ENCODE measurements around the gene FARS2.
A peak's percentile ranks its signal among the peaks of the same experiment; 100 is the strongest.
"Not testable (repeated sequence)": the region's sequence is repeated elsewhere in the genome, so short reads cannot be mapped to it uniquely, and the experiment has no call there.

The FARS2 gene

DNA sequence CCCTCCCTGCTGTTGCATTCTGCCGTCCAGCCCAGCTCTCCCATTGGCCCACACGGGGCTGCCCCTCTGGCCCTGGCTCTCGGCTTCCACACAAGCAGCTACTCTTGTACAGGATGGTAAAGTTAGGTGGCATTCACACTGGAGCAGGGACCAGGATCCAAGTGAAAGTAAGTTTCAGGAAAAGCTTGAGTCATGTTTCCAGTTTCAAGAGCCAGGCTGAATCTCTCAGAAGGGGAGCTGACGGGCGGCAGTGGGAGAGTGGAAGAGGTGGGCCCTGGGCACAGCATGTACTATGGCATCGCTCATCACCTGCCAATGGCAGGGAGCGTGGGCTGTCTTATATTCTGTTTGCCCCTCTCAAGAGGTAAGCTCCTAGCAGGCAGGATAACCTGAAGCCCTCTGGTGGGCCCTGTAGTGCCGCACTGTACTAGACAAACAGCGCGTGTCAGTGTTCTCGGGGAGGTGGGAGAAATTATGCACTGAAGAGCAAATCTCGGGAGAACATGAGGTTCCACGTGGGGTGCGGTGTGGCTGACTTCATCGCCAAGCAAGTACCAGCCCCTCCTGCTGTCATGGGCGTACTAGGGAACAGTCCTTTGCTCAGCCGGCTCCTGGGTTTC is 503.9 kb downstream of the FARS2 start:
- DNase-seq (ENCODE audit: insufficient read length, low spot score): no peak
- FAIRE-seq: no peak

DNA sequence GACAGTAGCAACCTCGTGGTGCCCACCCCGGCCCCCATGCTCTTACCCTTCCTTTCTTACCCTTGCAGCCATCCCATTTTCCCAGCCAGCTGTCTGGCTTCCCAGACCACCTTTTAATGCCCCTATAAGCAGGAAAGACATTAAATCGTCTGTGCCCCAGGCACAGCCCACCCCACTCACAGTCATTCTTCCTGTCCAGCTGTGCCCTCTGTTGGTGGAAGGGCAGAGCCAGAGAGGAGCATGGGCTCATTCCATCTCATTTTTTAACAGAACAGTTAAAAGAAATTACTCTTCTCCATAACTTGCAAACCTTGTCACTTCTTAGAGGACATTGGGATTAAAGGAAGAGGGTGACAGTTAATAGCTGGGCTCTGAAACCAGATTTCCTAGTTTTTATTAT is 504.9 kb downstream of the FARS2 start:
- no peak for FAIRE-seq
- no peak for DNase-seq (ENCODE audit: insufficient read length, low spot score)

DNA sequence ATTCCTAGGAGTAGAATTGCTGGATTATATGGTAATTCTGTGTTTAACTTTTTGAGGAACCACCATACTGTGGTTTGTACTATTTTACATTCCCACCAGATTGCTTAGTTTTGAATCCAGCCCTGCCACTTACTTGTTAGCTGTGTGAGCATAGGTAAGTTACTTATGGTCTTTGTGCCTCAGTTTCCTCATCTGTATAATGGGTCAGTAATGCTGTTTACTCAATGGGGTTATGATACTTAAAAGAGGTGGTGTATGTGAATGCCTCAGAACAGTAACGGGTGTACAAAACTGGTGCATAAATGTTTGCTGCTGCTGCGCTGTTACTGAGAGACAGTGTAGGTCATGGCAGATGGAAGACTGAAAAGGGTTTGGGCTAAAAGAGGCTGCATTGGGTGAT is 506.2 kb downstream of the FARS2 start:
- no peak for FAIRE-seq
- no peak for DNase-seq (ENCODE audit: insufficient read length, low spot score)

DNA sequence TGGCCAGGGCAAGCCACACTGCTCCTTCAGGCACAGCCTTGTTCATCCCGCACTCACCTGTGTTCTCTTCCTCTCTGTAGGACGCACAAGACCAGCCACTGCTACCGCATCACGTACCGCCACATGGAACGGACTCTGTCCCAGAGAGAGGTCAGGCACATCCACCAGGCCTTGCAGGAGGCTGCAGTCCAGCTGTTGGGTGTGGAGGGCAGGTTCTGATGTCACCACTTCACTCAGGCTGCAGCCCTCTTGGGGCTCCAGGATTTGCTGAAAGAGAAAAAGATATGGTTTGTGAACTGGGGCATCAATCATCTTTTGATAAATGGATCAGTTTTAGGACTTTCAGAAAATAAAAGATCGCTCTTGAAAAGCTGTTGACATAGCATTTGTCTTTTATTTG is 509.9 kb downstream of the FARS2 start:
- no peak for DNase-seq (ENCODE audit: insufficient read length, low spot score)
- no peak for FAIRE-seq

DNA sequence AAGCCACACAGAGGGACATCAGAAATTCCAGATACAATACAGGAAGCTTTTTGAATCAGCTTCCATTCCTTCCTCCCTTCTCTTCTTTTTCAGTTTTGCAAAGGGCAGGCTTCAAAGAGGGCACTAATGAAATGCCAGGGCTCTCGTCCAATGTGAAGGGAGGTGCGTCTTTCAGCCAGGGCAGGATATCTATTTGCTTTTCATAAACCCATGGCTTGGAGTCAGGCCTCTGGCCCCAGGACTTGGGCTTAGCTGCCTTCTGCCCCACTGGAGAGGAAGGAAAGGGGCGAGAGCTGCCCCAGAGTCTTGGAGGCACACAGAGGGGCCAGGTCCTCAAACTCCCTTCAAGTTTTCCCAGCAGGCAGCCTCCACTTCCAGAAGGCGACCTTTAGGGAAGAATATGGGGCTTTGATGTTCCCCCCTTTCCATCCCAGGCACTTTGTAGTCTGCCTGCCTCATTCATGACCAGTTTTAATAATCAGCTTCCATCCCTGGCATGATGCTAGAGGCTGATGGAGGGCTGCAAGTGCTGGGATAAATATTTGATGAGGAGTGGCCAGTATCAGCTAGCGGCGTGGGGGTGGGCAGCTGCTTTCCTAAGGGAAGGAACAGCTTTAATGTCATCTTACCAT is 510.6 kb downstream of the FARS2 start:
- DNase-seq (ENCODE audit: insufficient read length, low spot score) (no peak), FAIRE-seq (no peak)

DNA sequence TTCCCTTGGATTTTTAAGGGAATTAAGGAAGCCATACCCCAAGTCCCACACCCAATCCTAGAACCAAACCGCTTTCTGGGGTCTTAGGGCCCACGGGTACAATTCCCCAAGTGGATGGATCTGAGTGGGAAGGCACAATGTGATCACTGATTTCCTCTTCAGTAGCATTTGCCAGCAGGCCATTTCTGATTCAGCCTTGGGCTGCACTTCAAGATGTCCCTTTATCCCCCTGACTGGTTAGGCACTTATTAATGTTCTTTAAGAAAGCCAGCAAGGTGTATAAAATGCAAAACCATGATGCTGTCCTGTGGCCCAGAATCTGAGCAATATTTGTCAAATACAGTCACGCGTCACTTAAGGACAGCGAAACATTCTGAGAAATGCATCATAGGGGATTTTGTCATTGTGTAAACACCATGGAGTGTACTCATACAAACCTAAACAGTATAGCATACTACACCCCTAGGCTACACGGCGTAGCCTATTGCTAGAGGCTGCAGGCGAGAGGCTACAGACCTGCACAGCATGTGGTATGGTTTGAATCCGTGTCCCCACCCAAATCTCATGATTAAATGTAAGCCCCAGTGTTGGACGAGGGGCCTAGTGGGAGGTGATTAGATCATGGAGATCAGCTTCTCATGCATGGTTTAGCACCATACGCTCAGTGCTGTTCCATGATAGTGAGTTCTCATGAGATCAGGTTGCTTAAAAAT is 511.3 kb downstream of the FARS2 start:
- no peak for DNase-seq (ENCODE audit: insufficient read length, low spot score)
- no peak for FAIRE-seq

DNA sequence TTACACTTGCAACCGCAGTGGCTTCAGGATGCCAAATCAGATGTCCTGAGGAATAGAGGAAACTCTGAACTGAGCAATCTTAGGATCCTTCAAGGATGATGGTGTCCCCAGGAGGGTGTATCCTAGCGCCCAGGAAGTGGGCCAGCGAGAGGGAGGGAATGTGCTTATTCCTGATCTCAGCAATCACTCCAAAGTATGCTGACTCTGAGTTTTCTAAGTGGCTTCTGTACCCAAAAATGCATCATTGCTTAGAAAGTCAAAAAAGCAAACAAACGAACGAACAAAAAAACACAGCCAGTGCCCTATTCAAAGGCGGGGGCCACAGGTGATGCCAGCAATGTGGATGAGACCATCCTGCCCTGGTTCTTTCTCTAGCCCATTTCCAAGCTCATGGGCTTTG is 514.8 kb downstream of the FARS2 start:
- FAIRE-seq (no peak), DNase-seq (ENCODE audit: insufficient read length, low spot score) (no peak)

DNA sequence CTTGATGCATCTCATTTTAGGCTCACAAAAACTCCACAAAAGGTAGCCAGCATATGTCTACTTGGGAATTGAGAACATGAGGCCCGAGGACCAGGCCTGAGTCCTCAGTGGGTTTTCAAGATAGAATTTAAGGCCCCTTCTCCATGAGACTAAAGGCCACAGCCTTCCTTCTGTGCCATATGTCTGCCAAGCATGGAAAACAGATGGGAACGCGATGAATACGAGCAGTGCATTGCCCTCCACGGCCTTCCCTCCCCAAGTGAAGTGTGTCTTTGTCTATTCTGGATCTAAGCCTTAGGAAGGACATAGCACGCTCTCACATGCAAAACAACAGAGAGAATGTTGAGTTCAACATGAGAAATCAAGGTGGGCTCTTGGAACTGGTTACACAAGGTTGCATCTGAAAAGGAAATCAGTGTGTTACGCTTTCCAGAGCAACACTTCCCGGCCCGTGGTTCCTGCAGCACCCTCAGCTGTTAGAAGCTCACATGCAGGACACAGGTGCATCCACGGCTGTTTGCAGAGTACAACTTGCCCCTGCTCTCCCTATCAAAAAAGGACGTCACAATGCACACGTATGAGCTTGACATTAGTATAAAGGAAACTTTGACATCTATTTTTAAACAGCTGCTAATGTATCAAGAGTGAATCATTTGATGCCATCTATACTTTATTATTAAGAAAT is 515.5 kb downstream of the FARS2 start:
- FAIRE-seq: no peak
- no peak for DNase-seq (ENCODE audit: insufficient read length, low spot score)

DNA sequence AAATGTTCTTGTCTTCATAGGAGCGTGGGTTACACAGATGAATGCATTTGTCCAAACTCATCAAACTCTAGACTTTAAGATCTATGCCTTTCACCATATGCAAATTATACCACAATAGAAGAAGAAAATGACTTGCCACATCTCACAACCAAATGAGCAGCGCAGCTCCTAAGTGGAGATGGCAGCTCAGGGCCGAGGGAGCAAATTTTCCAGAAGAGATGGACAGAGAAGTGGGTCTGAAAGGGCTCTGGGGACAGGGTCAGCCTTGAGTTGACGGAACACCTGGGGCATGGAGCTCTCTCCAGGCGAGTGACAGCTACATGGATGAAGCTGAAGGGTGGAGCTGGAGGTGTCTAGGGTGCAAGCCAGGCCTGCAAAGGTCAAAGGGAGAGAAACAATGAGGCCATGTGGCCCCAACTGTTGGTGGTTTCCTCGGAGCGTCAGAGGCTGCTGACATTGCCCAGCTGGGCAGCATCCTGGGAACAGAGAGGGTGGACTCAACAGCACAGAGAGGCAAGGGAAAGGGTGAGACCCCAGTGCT is 517.1 kb downstream of the FARS2 start:
- peak; percentile 25 for DNase-seq (ENCODE audit: insufficient read length, low spot score)
- peak; percentile 86 for FAIRE-seq

DNA sequence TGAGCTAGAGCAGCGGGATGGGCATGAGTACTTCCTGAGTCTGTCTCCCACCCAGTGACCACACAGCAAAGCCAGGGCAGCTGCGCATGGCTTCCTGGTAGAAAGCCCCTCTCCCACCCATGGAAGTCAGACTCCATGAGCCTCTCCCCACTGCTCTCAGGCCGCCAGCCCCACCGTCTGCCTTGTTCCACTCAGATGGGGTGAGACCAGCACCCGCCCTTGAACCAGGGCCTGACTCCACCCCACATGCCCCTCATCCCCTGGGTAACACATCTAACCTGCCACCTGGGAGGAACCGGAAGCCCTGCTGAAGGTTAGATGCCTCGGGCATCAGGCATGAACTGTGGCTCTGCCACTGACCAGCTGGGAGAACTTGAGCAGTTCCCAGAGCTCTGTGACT is 517.6 kb downstream of the FARS2 start:
- no peak for FAIRE-seq

DNA sequence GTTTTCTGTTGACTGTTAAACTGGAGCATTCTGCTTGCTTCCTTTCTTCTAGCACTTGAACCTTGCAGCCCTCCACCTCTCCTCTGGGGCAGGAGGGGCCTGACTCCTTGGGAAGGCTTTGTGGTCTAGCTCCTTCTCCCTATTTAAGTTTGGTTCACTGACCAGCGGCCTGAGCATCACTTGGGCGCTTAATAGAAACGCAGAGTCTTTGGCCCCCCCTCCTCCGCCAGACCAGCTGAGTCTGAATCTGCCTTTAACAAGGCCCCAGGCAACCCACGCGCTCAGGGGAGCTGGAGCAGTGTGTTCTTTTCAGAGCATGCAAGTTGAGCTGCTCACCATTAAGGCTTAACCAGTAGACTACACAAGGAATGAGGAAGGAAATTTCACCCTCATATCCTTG is 519.7 kb downstream of the FARS2 start:
- FAIRE-seq: no peak
- DNase-seq (ENCODE audit: insufficient read length, low spot score): no peak

More for the DNA sequence above, 517.6 kb downstream of the FARS2 start:
- DNase-seq (ENCODE audit: insufficient read length, low spot score): no peak

DNA sequence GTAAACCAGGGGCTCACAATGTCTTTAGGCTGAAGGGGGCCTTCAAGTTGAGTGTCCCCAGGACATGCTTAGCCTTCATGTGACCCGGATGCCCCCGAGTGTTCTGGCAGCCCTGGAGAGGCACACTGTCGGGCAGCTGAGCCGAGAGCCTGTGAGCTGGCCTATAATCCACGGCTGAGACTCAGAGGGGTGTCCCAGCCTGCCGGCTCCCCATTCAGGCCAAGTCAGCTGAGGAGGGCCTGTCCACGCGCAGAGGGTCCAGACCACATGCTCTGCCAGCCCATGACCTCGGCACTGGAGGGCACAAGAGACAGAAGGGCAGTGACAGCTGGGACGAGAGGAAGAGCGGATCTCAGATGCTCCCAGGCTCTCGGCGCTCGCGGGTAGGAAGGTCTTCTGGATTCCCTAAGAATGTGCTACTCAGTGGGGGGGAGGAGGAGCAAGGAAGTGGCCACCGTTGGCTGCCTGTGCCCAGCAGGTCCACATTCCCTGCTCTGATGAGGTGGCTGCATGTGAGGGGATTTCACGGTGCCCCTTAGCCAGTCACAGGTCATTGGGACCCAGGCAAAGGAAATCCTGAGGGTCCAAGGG is 520.7 kb downstream of the FARS2 start:
- no peak for FAIRE-seq
- no peak for DNase-seq (ENCODE audit: insufficient read length, low spot score)

DNA sequence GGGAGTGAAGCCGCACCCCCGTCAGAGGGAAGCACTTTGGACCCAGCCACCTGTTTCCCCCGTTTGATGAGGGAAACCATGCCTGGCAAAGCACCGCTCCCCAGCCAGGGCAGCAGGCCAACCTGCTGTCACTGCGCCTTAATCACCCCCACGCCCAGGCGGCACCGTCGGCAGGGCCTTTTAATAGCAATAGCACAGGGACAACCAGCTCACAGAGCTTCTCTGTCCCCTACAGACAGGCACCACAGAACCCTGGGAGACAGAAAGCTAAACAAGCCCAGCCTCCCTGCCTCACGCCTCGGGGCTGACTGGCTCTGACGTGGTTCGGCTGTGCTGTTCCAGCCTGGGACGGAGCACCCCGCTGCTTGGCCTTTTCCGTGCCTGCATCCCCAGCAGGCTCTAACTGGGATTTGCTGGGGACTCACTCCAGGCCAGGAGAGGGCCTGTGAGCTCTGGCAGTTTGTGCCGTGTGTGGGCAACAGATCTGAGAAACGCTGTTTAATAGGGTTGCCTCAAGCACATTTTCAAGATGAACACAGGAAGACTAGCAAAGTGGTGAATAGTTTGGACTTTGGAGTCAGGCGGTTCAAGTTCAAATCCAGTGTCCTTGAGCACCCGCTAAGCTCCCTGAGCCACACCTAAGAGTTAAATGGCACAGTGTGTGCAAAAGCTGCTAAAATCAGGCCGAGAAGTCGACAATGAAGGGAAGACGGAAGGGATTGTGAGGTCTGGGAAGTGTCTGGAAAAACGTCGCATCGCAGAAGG is 521.7 kb downstream of the FARS2 start:
- FAIRE-seq (no peak), DNase-seq (ENCODE audit: insufficient read length, low spot score) (no peak)

DNA sequence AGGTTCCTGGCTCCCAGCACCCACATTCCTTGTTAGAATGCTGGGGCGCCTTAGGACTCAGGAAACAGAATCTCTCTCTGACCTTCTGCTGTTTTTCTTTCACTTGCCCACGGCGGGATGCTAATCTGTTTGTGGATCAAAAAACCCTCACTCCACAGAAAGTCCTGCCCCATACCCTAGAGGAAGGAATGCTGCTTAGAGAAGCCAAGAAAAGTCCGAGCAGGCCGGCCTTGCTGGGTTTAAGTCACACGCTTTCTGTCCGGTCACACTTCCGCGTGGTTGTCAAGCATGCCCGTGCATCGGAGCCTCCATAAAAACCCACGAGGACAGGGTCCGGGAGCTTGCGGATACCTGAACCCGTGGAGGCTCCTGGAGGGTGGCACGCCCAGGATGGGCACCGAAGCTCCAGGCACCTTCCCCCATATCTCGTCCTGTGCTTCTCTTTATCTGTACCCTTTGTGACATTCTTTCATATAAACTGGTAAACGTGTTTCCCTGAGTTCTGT is 522.3 kb downstream of the FARS2 start:
- DNase-seq (ENCODE audit: insufficient read length, low spot score) (no peak), FAIRE-seq (no peak)

DNA sequence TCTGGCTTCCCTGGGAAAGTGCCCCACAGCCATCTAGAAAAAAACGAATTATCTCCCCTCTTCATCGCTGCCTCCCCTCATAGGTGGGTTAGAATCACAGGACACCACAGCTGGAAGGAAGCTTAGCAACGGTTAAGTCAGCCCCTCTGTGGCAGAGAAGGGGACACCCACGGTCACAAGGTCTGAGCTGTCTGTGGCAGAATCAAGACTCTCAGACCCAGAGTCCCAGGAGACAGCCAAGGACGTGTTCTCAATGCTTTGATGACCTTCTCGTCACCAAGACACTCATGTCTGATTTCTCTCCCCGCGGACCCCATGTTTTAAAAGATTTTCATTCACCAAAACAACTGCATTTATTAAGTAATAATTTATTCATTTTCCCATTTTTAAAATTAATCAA is 523.9 kb downstream of the FARS2 start:
- no peak for FAIRE-seq
- no peak for DNase-seq (ENCODE audit: insufficient read length, low spot score)

DNA sequence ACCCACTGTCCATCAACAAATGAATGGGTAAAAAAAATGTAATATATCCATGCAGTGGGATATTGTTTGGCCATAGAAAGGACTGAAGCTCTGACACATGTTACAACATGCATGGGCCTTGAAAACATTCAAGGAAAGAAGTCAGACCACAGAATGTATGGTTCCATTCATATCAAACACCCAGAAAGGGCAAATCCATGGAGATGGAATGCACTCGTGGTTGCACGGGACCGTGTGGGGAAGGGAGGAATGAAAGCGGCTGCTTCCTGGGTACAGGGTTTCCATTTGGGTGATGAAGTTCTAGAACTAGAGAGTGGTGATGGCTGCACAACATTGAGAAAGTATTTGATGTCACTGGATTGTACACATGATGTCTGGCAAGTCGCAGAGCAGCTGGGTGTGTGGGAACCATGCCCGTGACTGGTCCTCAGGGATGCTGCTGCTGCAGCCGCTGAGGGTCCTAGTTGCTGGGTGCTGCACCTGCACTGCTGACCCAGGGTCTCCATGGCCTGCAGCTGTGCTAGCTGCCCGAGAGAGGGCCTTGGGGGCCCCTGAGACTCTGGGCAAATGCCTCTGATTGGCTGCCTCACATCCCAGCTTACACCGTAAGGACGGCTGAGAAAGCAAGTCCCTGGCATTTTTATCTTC is 525.1 kb downstream of the FARS2 start:
- no peak for DNase-seq (ENCODE audit: insufficient read length, low spot score)
- no peak for FAIRE-seq

DNA sequence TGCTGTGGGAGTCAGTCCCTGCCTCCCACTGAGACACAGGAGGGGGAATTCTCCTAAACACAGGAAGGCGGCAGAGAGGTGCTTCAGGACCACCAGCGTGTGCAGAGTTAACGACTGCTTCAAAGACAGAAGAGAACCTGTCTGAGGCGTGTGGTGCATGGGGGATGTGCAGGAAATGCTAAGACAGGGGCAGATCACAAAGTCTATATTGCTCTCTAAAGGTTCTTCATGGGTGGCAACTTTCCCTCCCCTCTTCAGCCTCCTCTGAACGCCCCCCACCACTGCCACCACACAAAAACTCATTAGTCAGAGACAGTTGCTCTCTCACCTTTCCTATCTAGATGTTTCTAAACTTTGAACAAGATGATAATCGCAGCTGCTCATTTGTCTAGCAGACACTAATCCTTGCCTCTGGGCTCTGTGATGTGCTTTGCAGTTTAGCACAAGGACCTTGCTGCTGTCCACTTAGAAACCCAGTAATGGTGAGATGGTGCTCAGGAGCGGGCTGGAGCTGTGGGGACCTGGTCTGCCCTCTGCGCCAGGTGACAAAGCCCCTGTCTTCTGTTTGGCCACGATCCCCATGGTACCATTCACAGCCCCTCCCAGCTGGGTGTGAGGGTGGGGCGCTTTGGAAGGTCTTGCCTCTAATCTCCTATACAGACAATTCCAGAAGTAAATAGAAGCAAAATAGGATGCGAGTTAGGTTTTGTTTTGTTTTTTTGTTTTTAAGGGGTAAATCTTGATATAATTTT is 525.8 kb downstream of the FARS2 start:
- FAIRE-seq (no peak), DNase-seq (ENCODE audit: insufficient read length, low spot score) (no peak)

DNA sequence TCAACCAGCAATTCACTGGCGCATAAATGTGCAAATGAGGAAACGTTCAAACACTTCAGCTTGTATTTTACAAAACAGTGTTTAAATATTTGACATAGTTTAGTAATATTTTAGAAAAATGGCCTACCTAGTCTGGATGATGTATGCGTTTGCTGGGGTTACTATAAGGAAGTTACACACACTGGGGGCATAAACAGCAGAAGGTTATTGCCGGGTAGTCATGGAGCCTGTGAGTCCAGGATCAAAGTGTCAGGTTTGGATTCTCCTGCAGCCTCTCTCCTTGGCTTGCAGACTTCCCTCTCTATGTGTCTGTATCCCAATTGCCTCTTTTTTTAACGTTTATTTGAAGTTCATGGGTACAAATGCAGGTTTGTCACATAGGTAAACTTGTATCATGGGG is 528.1 kb downstream of the FARS2 start:
- FAIRE-seq; DNase-seq (ENCODE audit: insufficient read length, low spot score): not testable (repeated sequence)

DNA sequence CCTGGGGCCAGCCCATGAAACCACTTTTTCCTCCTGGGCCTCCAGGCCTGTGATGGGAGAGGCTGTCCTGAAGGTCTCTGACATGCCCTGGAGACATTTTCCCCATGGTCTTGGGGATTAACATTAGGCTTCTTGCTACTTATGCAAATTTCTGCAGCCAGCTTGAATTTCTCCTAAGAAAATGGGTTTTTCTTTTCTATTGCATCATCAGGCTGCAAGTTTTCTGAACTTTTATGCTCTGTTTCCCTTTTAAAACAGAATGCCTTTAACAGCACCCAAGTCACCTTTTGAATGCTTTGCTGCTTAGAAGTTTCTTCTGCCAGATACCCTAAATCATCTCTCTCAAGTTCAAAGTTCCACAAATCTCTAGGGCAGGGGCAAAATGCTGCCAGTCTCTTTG is 535.2 kb downstream of the FARS2 start:
- not testable (repeated sequence) for DNase-seq (ENCODE audit: insufficient read length, low spot score); FAIRE-seq

Measured in GM19239 (cell line).